H1 (cell line): ENCODE measurements around the gene AKAP12. TPM values are rescaled to one million over a fixed set of nuclear protein-coding genes. Genes with fewer than 3 reads are reported as not detected.

ENCODE experiments used
- CTCF ChIA-PET: fragments of 300-600 bp; sonication (Branson Sonifier 250); formaldehyde crosslinking; loops from one replicate; lab custom pipeline; 2021; ENCODE audit not compliant: partially characterized antibody; lab: Charles Lee
- POLR2A ChIA-PET: fragments of 300-600 bp; sonication (Branson Sonifier 250); formaldehyde crosslinking; loops from one replicate; lab custom pipeline; 2021; ENCODE audit warnings: inconsistent platforms; ENCODE audit not compliant: partially characterized antibody; lab: Charles Lee
- DNase-seq, 2 experiments: peaks; one replicate each; pipeline versions ENCODE4 v3.0.0 to v3.0.0-alpha.2; 2010 to 2022; ENCODE audit warnings: low spot score in 2 of 2, low read depth in 1 of 2, mixed read lengths in 1 of 2
- FAIRE-seq: peaks from 2 replicates; lab custom pipeline; 2011; peaks lifted over from hg19 to GRCh38; lab: Jason Lieb, UNC
- H2AFZ ChIP-seq: 2 replicates; pipeline ENCODE4 v1.8.1; 2012; ENCODE audit warnings: low read length, inconsistent platforms
- H2AK5ac ChIP-seq: 2 replicates; pipeline ENCODE4 v1.6.1; 2013; ENCODE audit warnings: low read depth, low read length
- H2BK120ac ChIP-seq: replicated peaks from 2 replicates; pipeline ENCODE3; 2013; ENCODE audit warnings: low read depth, low read length, inconsistent platforms
- H2BK12ac ChIP-seq: 2 replicates; pipeline ENCODE4 v1.6.1; 2013; ENCODE audit warnings: low read depth, low read length
- H2BK15ac ChIP-seq: 2 replicates; pipeline ENCODE4 v1.6.1; 2013; ENCODE audit warnings: low read length
- H2BK20ac ChIP-seq: 2 replicates; pipeline ENCODE4 v1.6.1; 2013; ENCODE audit warnings: low read length
- H2BK5ac ChIP-seq: 2 replicates; pipeline ENCODE4 v1.6.1; 2013; ENCODE audit warnings: low read depth, low read length
- H3K14ac ChIP-seq: 2 replicates; pipeline ENCODE4 v1.6.1; 2013; ENCODE audit warnings: inconsistent platforms; ENCODE audit not compliant: insufficient read length
- H3K18ac ChIP-seq: 2 replicates; pipeline ENCODE4 v1.6.1; 2013; ENCODE audit warnings: low read length; ENCODE audit errors: extremely low read depth
- H3K23ac ChIP-seq: 2 replicates; pipeline ENCODE4 v1.6.1; 2013; ENCODE audit warnings: inconsistent platforms; ENCODE audit not compliant: insufficient read length
- H3K23me2 ChIP-seq: 2 replicates; pipeline ENCODE4 v1.6.1; 2013; ENCODE audit warnings: low read depth, low read length
- H3K27ac ChIP-seq: 2 replicates; pipeline ENCODE4 v1.6.1; 2011; ENCODE audit warnings: low read depth, low read length, inconsistent platforms
- H3K27me3 ChIP-seq, 4 experiments: replicated peaks in 1 of 4; 1 replicate in 1 of 4; 2 replicates in 3 of 4; pipeline versions ENCODE4 v1.6.1 to v1.8.1; 2011 to 2013; ENCODE audit warnings: low read length in 3 of 4, mild to moderate bottlenecking in 3 of 4, inconsistent platforms in 2 of 4, mixed read lengths in 2 of 4, moderate library complexity in 1 of 4; ENCODE audit not compliant: control insufficient read depth in 3 of 4, insufficient read depth in 3 of 4; ENCODE audit errors: extremely low read depth in 1 of 4
- H3K36me3 ChIP-seq, 4 experiments: 2 replicates each; pipeline versions ENCODE4 v1.6.1 to v1.8.1; 2011 to 2013; ENCODE audit warnings: mild to moderate bottlenecking in 4 of 4, low read length in 3 of 4, moderate library complexity in 2 of 4, control low read depth in 1 of 4, inconsistent platforms in 1 of 4; ENCODE audit not compliant: insufficient read depth in 4 of 4, control insufficient read depth in 2 of 4
- H3K4ac ChIP-seq: replicated peaks from 2 replicates; pipeline ENCODE3; 2013; ENCODE audit warnings: low read length, low read depth, mixed read lengths, inconsistent platforms; ENCODE audit not compliant: insufficient read length
- H3K4me1 ChIP-seq, 4 experiments: replicated peaks in 1 of 4; 1 replicate in 1 of 4; 2 replicates in 3 of 4; pipeline versions ENCODE4 v1.6.1 to v1.8.1; 2011 to 2013; ENCODE audit warnings: low read length in 3 of 4, inconsistent platforms in 2 of 4, mixed read lengths in 1 of 4; ENCODE audit not compliant: insufficient read depth in 4 of 4, control insufficient read depth in 3 of 4
- H3K4me2 ChIP-seq, 2 experiments: 2 replicates each; pipeline versions ENCODE4 v1.6.1 to v1.8.1; 2011 to 2013; ENCODE audit warnings: low read depth in 2 of 2, low read length in 2 of 2, control low read depth in 1 of 2, inconsistent platforms in 1 of 2, mild to moderate bottlenecking in 1 of 2; ENCODE audit not compliant: insufficient read depth in 1 of 2
- H3K4me3 ChIP-seq, 4 experiments: fragments of 200-600, 300-600 bp in 1 of 4; sonication (generic), shearing (Covaris generic), sonication (Bioruptor Twin) in 1 of 4; 2 replicates each; pipeline versions ENCODE4 v1.5.1 to v1.8.1; 2011 to 2016; ENCODE audit warnings: low read length in 4 of 4, low read depth in 3 of 4, control low read depth in 2 of 4, inconsistent platforms in 2 of 4, mild to moderate bottlenecking in 2 of 4, mixed read lengths in 1 of 4, moderate library complexity in 1 of 4; ENCODE audit not compliant: insufficient read depth in 2 of 4; ENCODE audit errors: extremely low read depth in 1 of 4
- H3K56ac ChIP-seq: replicated peaks from 2 replicates; pipeline ENCODE3; 2013; ENCODE audit warnings: low read depth, mild to moderate bottlenecking, mixed read lengths, low read length, inconsistent platforms; ENCODE audit not compliant: insufficient read length
- H3K79me1 ChIP-seq: 2 replicates; pipeline ENCODE4 v1.6.1; 2013; ENCODE audit warnings: low read depth, low read length, control low read depth
- H3K79me2 ChIP-seq, 2 experiments: 2 replicates each; pipeline versions ENCODE4 v1.6.1 to v1.8.1; 2012 to 2013; ENCODE audit warnings: low read length in 2 of 2, mild to moderate bottlenecking in 2 of 2, inconsistent platforms in 1 of 2; ENCODE audit not compliant: insufficient read depth in 2 of 2, control insufficient read depth in 1 of 2
- H3K9ac ChIP-seq, 4 experiments: replicated peaks in 1 of 4; 1 replicate in 1 of 4; 2 replicates in 3 of 4; pipeline versions ENCODE4 v1.6.1 to v1.8.1; 2011 to 2013; ENCODE audit warnings: low read depth in 3 of 4, low read length in 3 of 4, control low read depth in 2 of 4, mild to moderate bottlenecking in 2 of 4, moderate library complexity in 2 of 4, inconsistent platforms in 1 of 4; ENCODE audit errors: extremely low read depth in 1 of 4
- H3K9me3 ChIP-seq, 2 experiments: 2 replicates each; pipeline versions ENCODE4 v1.6.1 to v1.8.1; 2012 to 2013; ENCODE audit warnings: mild to moderate bottlenecking in 2 of 2, moderate library complexity in 2 of 2, control low read depth in 1 of 2, inconsistent platforms in 1 of 2, low read depth in 1 of 2, low read length in 1 of 2, mixed read lengths in 1 of 2; ENCODE audit not compliant: insufficient read depth in 2 of 2
- H4K20me1 ChIP-seq, 2 experiments: replicated peaks in 1 of 2; 2 replicates each; pipeline versions ENCODE3 to v1.8.1; 2011 to 2013; ENCODE audit warnings: inconsistent platforms in 2 of 2, low read length in 2 of 2, mild to moderate bottlenecking in 1 of 2; ENCODE audit not compliant: insufficient read depth in 2 of 2, control insufficient read depth in 1 of 2
- H4K5ac ChIP-seq: 2 replicates; pipeline ENCODE4 v1.6.1; 2013; ENCODE audit warnings: low read length, low read depth, mixed read lengths, inconsistent platforms; ENCODE audit not compliant: insufficient read length
- H4K8ac ChIP-seq: 2 replicates; pipeline ENCODE4 v1.8.0; 2013; ENCODE audit warnings: mild to moderate bottlenecking, moderate library complexity, low read length, inconsistent platforms; ENCODE audit not compliant: insufficient read depth; ENCODE audit errors: extremely low read depth
- H4K91ac ChIP-seq: replicated peaks from 2 replicates; pipeline ENCODE3; 2013; ENCODE audit warnings: low read length, mixed read lengths, inconsistent platforms; ENCODE audit not compliant: insufficient read length
- POLR2A ChIP-seq, 2 experiments: IDR thresholded peaks; 1 replicate in 1 of 2; 2 replicates in 1 of 2; pipeline ENCODE4 v1.6.1; 2011; ENCODE audit warnings: low read depth in 2 of 2, low read length in 2 of 2, mild to moderate bottlenecking in 2 of 2; ENCODE audit errors: control extremely low read depth in 1 of 2
- POLR2AphosphoS5 ChIP-seq: IDR thresholded peaks from 2 replicates; pipeline ENCODE4 v1.6.1; 2011; ENCODE audit warnings: low read depth, low read length
- SIX5 ChIP-seq: IDR thresholded peaks from 2 replicates; pipeline ENCODE4 v1.6.1; 2011; ENCODE audit warnings: mild to moderate bottlenecking, low read depth, low read length
- WGBS, 2 experiments: shearing (Covaris generic) in 1 of 2; methylation state at CpG; one replicate each; pipeline versions ENCODE4 v1.1.6 to v1.1.7; 2013 to 2015; ENCODE audit warnings: low lambda C conversion rate in 2 of 2, mixed read lengths in 2 of 2, inconsistent platforms in 1 of 2, low coverage in 1 of 2, missing lambda C conversion rate in 1 of 2; ENCODE audit not compliant: insufficient replicate concordance in 2 of 2, insufficient coverage in 1 of 2, insufficient read length in 1 of 2; ENCODE audit errors: extremely low coverage in 1 of 2, missing lambda C conversion rate in 1 of 2; 5-methylcytosine and 5-hydroxymethylcytosine counted together
- polyA plus RNA-seq, 7 experiments: library from polyadenylated mRNA; depleted of rRNA in 3 of 7; stranded (reverse) in 5 of 7; unstranded in 2 of 7; fragments of >200 nt in 5 of 7; fragments of 200-250 nt in 2 of 7; gene quantifications; 1 replicate in 5 of 7; 2 replicates in 1 of 7; 4 replicates in 1 of 7; pipeline versions ENCODE4 v1.2.1 to v1.2.3, GENCODE V29; 2011 to 2013; ENCODE audit warnings: missing spikeins in 2 of 7, mixed read lengths in 2 of 7
- total RNA-seq: library from RNA; stranded (reverse); fragmentation: NEBNext Ultra II Directional; extraction: Animal tissue kit (Norgen Biotek cat#: 25700); gene quantifications from 2 replicates; pipeline ENCODE4 v1.2.1, GENCODE V29; 2021

AKAP12 gene
- total and polyA plus RNA-seq, 2 of the 8 experiments (the other 6 are each of a cell fraction or from before 2014, with no cell fraction given), result 14.6 to 79.2 TPM

- no peak overlapping the region for H2BK120ac ChIP-seq
- peaks cover 3 to 12% (median 9%) of the 10 kb centered on the region in 4 experiments; a peak in 6 of 7 replicates for H3K4me1 ChIP-seq
- WGBS, 2 experiments, result 74% methylated on average over 5 of the region's 5 CpGs; no CpG with 5 or more reads in 1 of the 2 experiments
- H3K36me3 ChIP-seq, result no peaks in the 10 kb centered on the region
- no peak overlapping the region for H4K5ac ChIP-seq
- no peak overlapping the region for H2BK12ac ChIP-seq
- no peak overlapping the region for H3K27ac ChIP-seq
- no peak overlapping the region; a peak in 1 of 7 replicates for H3K9ac ChIP-seq
- H3K4me3 ChIP-seq, result peak overlapping the region; percentile 61 to 97 (median 92); a peak in 7 of 8 replicates
- H3K14ac ChIP-seq, result no peak overlapping the region
- H3K23me2 ChIP-seq, result peaks cover 15% of the 10 kb centered on the region
- H3K9me3 ChIP-seq, result no peaks in the 10 kb centered on the region
- no peak overlapping the region for H2BK5ac ChIP-seq
- no peak overlapping the region for H2AK5ac ChIP-seq
- CTCF ChIA-PET, result interaction anchor here (0.6 to 2.0 kb wide), 3 partner anchors 27 to 228 kb away, joined by 3 to 8 read pairs (median 4); no protein-coding TSS in a partner anchor
- no peak overlapping the region for H2BK15ac ChIP-seq
- no peak overlapping the region for H4K91ac ChIP-seq
- POLR2A ChIA-PET, result interaction anchor here (1.0 to 4.3 kb wide), 8 partner anchors 11 to 148 kb away, joined by 4 to 42 read pairs (median 18); no protein-coding TSS in a partner anchor
- DNase-seq, result no peak
- peak overlapping the region; percentile 74 to 98 for H3K4me2 ChIP-seq
- H3K56ac ChIP-seq, result no peak overlapping the region
- H3K23ac ChIP-seq, result no peak overlapping the region
- FAIRE-seq, result no peak
- H4K20me1 ChIP-seq, result peaks cover 0 to 2% of the 10 kb centered on the region in 2 experiments
- no peak overlapping the region for H3K18ac ChIP-seq
- peaks cover 3% of the 10 kb centered on the region; the same call in 1 of the 2 replicates for H3K79me1 ChIP-seq
- no peak overlapping the region for H2AFZ ChIP-seq
- no peak overlapping the region for H3K4ac ChIP-seq
- H3K79me2 ChIP-seq, result peaks cover 0 to 44% of the 10 kb centered on the region in 2 experiments
- no peak overlapping the region for H4K8ac ChIP-seq
- 0 out of 7 replicates have a peak, but pooled peaks cover 0 to 3% (median 0%) of the 10 kb centered on the region in 4 experiments for H3K27me3 ChIP-seq
- H2BK20ac ChIP-seq, result no peak overlapping the region
- no peak for TF ChIP-seq POLR2A (IDR thresholded peaks at IDR 0.05; ENCODE audit: control extremely low read depth in 1 of 2, low read depth in 2 of 2, low read length in 2 of 2)
- TF ChIP-seq POLR2AphosphoS5, result no peak
- no peak for TF ChIP-seq SIX5
Measured at GRCh38 chr6:151241853-151242252, 2.1 kb downstream of the AKAP12 start.
